ENCODE measurements around the gene UVSSA. TPM values are rescaled to one million over a fixed set of nuclear protein-coding genes. Genes with fewer than 3 reads are reported as not detected.

UVSSA gene
- total RNA-seq, 1 experiment from 2014 or later, result 40.4 TPM

- Mint-ChIP-seq H3K4me3 (peak overlapping the region; percentile 52), H3K36me3 (no peaks in the 10 kb centered on the region), H3K27me3 (ENCODE audit: low read depth) (peaks cover 88% of the 10 kb centered on the region), H3K27ac (no peak overlapping the region), H3K9me3 (no peaks in the 10 kb centered on the region), H3K4me1 (peaks cover 13% of the 10 kb centered on the region)
- TF ChIP-seq E2F5 (CRISPR knock-in tag; IDR thresholded peaks at IDR 0.05), result no peak
- TF ChIP-seq, protein P1, sequence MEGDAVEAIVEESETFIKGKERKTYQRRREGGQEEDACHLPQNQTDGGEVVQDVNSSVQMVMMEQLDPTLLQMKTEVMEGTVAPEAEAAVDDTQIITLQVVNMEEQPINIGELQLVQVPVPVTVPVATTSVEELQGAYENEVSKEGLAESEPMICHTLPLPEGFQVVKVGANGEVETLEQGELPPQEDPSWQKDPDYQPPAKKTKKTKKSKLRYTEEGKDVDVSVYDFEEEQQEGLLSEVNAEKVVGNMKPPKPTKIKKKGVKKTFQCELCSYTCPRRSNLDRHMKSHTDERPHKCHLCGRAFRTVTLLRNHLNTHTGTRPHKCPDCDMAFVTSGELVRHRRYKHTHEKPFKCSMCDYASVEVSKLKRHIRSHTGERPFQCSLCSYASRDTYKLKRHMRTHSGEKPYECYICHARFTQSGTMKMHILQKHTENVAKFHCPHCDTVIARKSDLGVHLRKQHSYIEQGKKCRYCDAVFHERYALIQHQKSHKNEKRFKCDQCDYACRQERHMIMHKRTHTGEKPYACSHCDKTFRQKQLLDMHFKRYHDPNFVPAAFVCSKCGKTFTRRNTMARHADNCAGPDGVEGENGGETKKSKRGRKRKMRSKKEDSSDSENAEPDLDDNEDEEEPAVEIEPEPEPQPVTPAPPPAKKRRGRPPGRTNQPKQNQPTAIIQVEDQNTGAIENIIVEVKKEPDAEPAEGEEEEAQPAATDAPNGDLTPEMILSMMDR (IDR thresholded peaks at IDR 0.05), result 0 out of 2 replicates have a peak, but pooled peaks have one; percentile 18
- ChIA-PET POLR2A (no interaction called here), CTCF (interaction anchor here (1.0 to 4.4 kb wide), 3 partner anchors 104 to 323 kb away, joined by 3 to 19 read pairs (median 5); no protein-coding TSS in a partner anchor)
- no peak for DNase-seq (ENCODE audit: low spot score)
- 0 out of 2 replicates have a peak, but pooled peaks have one; percentile 2 for ATAC-seq
Observed at GRCh38 chr4:1408418-1408817, 61.4 kb downstream of the UVSSA start.

- Mint-ChIP-seq H3K36me3 (no peaks in the 10 kb centered on the region), H3K4me1 (peaks cover 13% of the 10 kb centered on the region), H3K27me3 (ENCODE audit: low read depth) (peaks cover 87% of the 10 kb centered on the region), H3K9me3 (no peaks in the 10 kb centered on the region), H3K4me3 (no peak overlapping the region), H3K27ac (no peak overlapping the region)
- POLR2A ChIA-PET, result no interaction called here
- CTCF ChIA-PET, result interaction anchor here (4.4 kb wide), 1 partner anchor 103 kb away, joined by 19 read pairs; no protein-coding TSS in a partner anchor
- TF ChIP-seq NFE2L1 (CRISPR knock-in tag; IDR thresholded peaks at IDR 0.05), result no peak
- TF ChIP-seq, protein P2, sequence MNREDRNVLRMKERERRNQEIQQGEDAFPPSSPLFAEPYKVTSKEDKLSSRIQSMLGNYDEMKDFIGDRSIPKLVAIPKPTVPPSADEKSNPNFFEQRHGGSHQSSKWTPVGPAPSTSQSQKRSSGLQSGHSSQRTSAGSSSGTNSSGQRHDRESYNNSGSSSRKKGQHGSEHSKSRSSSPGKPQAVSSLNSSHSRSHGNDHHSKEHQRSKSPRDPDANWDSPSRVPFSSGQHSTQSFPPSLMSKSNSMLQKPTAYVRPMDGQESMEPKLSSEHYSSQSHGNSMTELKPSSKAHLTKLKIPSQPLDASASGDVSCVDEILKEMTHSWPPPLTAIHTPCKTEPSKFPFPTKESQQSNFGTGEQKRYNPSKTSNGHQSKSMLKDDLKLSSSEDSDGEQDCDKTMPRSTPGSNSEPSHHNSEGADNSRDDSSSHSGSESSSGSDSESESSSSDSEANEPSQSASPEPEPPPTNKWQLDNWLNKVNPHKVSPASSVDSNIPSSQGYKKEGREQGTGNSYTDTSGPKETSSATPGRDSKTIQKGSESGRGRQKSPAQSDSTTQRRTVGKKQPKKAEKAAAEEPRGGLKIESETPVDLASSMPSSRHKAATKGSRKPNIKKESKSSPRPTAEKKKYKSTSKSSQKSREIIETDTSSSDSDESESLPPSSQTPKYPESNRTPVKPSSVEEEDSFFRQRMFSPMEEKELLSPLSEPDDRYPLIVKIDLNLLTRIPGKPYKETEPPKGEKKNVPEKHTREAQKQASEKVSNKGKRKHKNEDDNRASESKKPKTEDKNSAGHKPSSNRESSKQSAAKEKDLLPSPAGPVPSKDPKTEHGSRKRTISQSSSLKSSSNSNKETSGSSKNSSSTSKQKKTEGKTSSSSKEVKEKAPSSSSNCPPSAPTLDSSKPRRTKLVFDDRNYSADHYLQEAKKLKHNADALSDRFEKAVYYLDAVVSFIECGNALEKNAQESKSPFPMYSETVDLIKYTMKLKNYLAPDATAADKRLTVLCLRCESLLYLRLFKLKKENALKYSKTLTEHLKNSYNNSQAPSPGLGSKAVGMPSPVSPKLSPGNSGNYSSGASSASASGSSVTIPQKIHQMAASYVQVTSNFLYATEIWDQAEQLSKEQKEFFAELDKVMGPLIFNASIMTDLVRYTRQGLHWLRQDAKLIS (CRISPR knock-in tag; IDR thresholded peaks at IDR 0.05; ENCODE audit: borderline replicate concordance), result no peak
- TF ChIP-seq IRF2 (CRISPR knock-in tag; IDR thresholded peaks at IDR 0.05; ENCODE audit: borderline replicate concordance, low read depth), result no peak
- no peak for ATAC-seq
- no peak for DNase-seq (ENCODE audit: low spot score)
Observed at GRCh38 chr4:1409079-1409478, 62.1 kb downstream of the UVSSA start.

GRCh38 chr4:1409491-1410425, 62.8 kb downstream of the UVSSA start:
- ChIA-PET POLR2A (no interaction called here), CTCF (interaction anchor here (1.0 to 4.4 kb wide), 3 partner anchors 8 to 103 kb away, joined by 3 to 19 read pairs (median 4); no protein-coding TSS in a partner anchor)
- no peak for DNase-seq (ENCODE audit: low spot score)
- ATAC-seq, result no peak
- H3K27me3 Mint-ChIP-seq (ENCODE audit: low read depth), result peaks cover 80% of the 10 kb centered on the region
- H3K9me3 Mint-ChIP-seq, result no peaks in the 10 kb centered on the region
- H3K27ac Mint-ChIP-seq, result no peak overlapping the region
- no peak overlapping the region for H3K4me3 Mint-ChIP-seq
- H3K4me1 Mint-ChIP-seq, result peaks cover 13% of the 10 kb centered on the region
- no peaks in the 10 kb centered on the region for H3K36me3 Mint-ChIP-seq
- TF ChIP-seq, protein P1 (IDR thresholded peaks at IDR 0.05), result 0 out of 2 replicates have a peak, but pooled peaks have one; percentile 9
- TF ChIP-seq PRRX2 (CRISPR knock-in tag; IDR thresholded peaks at IDR 0.05), result no peak
- TF ChIP-seq SP1 (CRISPR knock-in tag; conservative IDR thresholded peaks at IDR 0.05), result no peak
- no peak for TF ChIP-seq NR1H2 (CRISPR knock-in tag; IDR thresholded peaks at IDR 0.05)
